ENCODE data around the gene ROGDI.

- TF ChIP-seq CTCF (IDR thresholded peaks at IDR 0.05), result no peak
- no peak for TF ChIP-seq EZH2phosphoT487 (IDR thresholded peaks at IDR 0.05)
Observed at GRCh38 chr16:4769306-4769638, 33.2 kb downstream of the ROGDI start.
